ENCODE results near the gene EXD3.

Gene EXD3

DNA sequence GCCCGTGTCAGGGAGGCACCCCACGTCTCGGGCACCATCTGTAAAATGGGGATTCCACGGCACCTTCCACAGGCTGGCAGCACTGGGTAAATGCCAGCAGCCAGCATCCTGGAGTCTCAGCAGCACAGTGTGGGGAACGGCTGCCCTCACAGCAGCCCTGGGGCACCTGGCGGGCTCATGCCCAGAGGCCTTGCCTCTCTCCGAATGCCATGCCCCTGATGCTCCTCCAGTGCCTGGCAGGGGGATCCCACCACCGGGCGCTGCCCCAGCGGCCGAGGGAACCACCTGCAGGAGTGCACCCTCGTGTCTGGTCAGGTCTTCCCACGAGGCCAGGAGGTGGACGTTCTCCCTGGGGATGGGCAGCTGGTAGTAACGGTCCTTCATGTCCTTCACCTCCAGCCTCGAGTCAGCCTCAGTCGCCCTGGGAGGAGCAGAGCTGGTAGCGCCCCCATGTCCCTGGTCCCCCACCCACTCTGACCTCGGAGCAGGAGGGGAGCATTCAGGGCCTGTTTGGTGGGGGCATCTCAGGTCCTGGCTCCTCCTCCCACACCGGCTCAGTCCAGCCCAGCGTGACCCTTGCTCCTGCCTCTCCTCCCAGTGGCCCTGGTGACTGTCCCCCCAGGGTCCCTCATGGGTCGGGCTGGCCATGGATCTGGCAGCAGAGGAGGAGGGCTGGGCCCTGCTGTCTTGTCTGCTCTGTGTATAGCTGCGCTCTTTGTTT is 71.0 kb downstream of the EXD3 start:
- DNase-seq, result no peak
- Mint-ChIP-seq H3K4me1 (no peaks in the 10 kb centered on the region), H3K9me3 (peaks cover 25% of the 10 kb centered on the region), H3K27me3 (ENCODE audit: low read depth, poor library complexity) (no peaks in the 10 kb centered on the region), H3K4me3 (no peak overlapping the region), H3K36me3 (ENCODE audit: low read depth) (peaks cover 11% of the 10 kb centered on the region), H3K27ac (no peak overlapping the region)
- TF ChIP-seq, protein P1, sequence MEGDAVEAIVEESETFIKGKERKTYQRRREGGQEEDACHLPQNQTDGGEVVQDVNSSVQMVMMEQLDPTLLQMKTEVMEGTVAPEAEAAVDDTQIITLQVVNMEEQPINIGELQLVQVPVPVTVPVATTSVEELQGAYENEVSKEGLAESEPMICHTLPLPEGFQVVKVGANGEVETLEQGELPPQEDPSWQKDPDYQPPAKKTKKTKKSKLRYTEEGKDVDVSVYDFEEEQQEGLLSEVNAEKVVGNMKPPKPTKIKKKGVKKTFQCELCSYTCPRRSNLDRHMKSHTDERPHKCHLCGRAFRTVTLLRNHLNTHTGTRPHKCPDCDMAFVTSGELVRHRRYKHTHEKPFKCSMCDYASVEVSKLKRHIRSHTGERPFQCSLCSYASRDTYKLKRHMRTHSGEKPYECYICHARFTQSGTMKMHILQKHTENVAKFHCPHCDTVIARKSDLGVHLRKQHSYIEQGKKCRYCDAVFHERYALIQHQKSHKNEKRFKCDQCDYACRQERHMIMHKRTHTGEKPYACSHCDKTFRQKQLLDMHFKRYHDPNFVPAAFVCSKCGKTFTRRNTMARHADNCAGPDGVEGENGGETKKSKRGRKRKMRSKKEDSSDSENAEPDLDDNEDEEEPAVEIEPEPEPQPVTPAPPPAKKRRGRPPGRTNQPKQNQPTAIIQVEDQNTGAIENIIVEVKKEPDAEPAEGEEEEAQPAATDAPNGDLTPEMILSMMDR (IDR thresholded peaks at IDR 0.05), result no peak

- Mint-ChIP-seq H3K4me3 (no peak overlapping the region), H3K4me1 (no peaks in the 10 kb centered on the region), H3K27ac (no peak overlapping the region), H3K27me3 (ENCODE audit: low read depth, poor library complexity) (no peaks in the 10 kb centered on the region), H3K9me3 (peaks cover 25% of the 10 kb centered on the region), H3K36me3 (ENCODE audit: low read depth) (peaks cover 15% of the 10 kb centered on the region)
- no peak for DNase-seq
- TF ChIP-seq, protein P1 (IDR thresholded peaks at IDR 0.05), result no peak
Observed at GRCh38 chr9:137350696-137351584, 72.0 kb downstream of the EXD3 start.

- TF ChIP-seq, protein P1 (IDR thresholded peaks at IDR 0.05), result no peak
- H3K36me3 Mint-ChIP-seq (ENCODE audit: low read depth), result peaks cover 22% of the 10 kb centered on the region
- no peaks in the 10 kb centered on the region for H3K4me1 Mint-ChIP-seq
- H3K4me3 Mint-ChIP-seq, result no peak overlapping the region
- no peak for DNase-seq
- no peaks in the 10 kb centered on the region for H3K27me3 Mint-ChIP-seq (ENCODE audit: low read depth, poor library complexity)
- H3K27ac Mint-ChIP-seq, result no peak overlapping the region
- H3K9me3 Mint-ChIP-seq, result peaks cover 38% of the 10 kb centered on the region
Observed at GRCh38 chr9:137349471-137350033, 73.4 kb downstream of the EXD3 start.

DNA sequence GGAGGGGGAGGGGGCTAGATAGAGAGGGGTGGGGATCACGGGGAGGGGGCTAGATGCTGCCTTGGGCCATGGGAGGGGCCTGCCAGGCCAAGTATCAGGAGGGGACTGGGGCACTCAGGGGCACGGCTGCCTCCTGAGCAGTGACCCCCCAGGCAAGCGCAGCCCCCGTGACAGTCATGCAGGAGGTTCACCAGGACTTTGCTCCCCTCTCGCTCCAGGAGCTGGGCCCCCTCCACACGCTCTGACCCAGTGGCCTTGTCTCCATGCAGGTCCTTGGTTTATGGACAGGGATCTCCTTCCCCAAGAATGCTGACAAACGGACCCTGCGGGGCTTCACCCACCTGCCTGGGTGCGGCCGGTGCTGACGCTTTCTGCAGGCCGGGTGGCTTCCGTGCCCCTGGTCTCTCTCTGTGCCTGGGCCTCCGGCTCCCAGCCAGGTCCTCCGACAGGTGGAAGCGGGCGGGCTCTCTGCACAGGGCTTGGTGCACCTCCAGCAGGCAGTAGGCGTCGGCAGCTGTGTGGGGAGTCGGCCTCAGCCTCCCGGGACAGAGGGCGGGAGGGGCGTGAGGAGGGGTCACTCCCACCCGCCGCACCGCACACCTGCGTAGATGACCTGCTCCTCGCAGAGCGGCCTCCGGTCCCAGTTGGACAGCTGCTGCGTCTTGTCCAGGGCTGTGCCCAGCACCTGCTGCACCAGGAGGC is 74.0 kb downstream of the EXD3 start:
- Mint-ChIP-seq H3K27me3 (ENCODE audit: low read depth, poor library complexity) (no peaks in the 10 kb centered on the region), H3K4me1 (no peaks in the 10 kb centered on the region), H3K27ac (no peak overlapping the region), H3K36me3 (ENCODE audit: low read depth) (peaks cover 29% of the 10 kb centered on the region), H3K9me3 (peaks cover 41% of the 10 kb centered on the region), H3K4me3 (no peak overlapping the region)
- no peak for DNase-seq
- TF ChIP-seq, protein P1 (IDR thresholded peaks at IDR 0.05), result no peak

DNA sequence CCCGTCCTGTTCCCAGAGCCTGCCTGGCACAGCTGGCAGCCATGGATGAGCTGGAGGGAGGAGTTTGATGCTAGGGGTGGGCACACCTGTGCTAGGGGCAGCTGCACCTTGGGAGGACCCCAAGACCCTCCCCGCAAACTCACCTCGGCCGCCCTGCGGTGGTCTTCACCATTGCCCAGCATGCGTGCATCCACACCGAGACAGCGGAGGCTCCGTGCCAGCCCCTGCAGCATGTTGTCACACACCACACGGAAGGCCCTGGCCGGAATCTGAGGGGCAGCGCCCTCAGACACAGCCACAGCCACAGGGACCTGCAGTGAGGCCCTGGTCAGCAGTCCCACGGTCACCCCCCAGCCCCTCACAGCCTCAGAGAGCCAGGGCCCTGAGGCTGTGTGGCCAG is 75.0 kb downstream of the EXD3 start:
- Mint-ChIP-seq H3K27me3 (ENCODE audit: low read depth, poor library complexity) (peaks cover 2% of the 10 kb centered on the region), H3K27ac (no peak overlapping the region), H3K4me3 (no peak overlapping the region), H3K36me3 (ENCODE audit: low read depth) (peaks cover 32% of the 10 kb centered on the region), H3K4me1 (no peaks in the 10 kb centered on the region), H3K9me3 (peaks cover 47% of the 10 kb centered on the region)
- no peak for DNase-seq
- TF ChIP-seq, protein P1 (IDR thresholded peaks at IDR 0.05), result no peak
